Neuronal stem cell (in vitro differentiated cells): ENCODE results near the gene S1PR3.

Experiments used
- DNase-seq: peaks from one replicate; pipeline ENCODE4 v3.0.0-alpha.2; 2013; ENCODE audit warnings: low spot score
- H2AFZ ChIP-seq: one replicate; pipeline ENCODE4 v1.6.1; 2013; ENCODE audit warnings: mild to moderate bottlenecking, low read length, inconsistent platforms
- H2AK5ac ChIP-seq: 2 replicates; pipeline ENCODE4 v1.6.1; 2013; ENCODE audit warnings: low read depth, mild to moderate bottlenecking, inconsistent platforms, low read length, moderate library complexity, mixed read lengths
- H2BK120ac ChIP-seq: 2 replicates; pipeline ENCODE4 v1.6.1; 2013; ENCODE audit warnings: low read depth, mild to moderate bottlenecking, inconsistent platforms, low read length, moderate library complexity, mixed read lengths
- H2BK12ac ChIP-seq: one replicate; pipeline ENCODE4 v1.6.1; 2013; ENCODE audit warnings: low read length, inconsistent platforms
- H2BK15ac ChIP-seq: 2 replicates; pipeline ENCODE4 v1.6.1; 2013; ENCODE audit warnings: mild to moderate bottlenecking, low read length, inconsistent platforms, mixed read lengths
- H2BK5ac ChIP-seq: one replicate; pipeline ENCODE4 v1.6.1; 2013; ENCODE audit warnings: inconsistent platforms, mild to moderate bottlenecking, low read length, moderate library complexity
- H3K14ac ChIP-seq: one replicate; pipeline ENCODE4 v1.6.1; 2013; ENCODE audit warnings: low read length, inconsistent platforms
- H3K18ac ChIP-seq: 2 replicates; pipeline ENCODE4 v1.6.1; 2013; ENCODE audit warnings: low read length, inconsistent platforms
- H3K23ac ChIP-seq: 2 replicates; pipeline ENCODE4 v1.6.1; 2013; ENCODE audit warnings: low read depth, mild to moderate bottlenecking, mixed read lengths, low read length, inconsistent platforms; ENCODE audit not compliant: poor library complexity
- H3K27ac ChIP-seq: replicated peaks from 3 replicates; pipeline ENCODE4 v1.5.1; 2013; ENCODE audit warnings: low read length, inconsistent platforms
- H3K27me3 ChIP-seq, 3 experiments: 2 replicates each; pipeline ENCODE4 v1.6.1; 2013; ENCODE audit warnings: low read length in 3 of 3, mild to moderate bottlenecking in 2 of 3, inconsistent platforms in 1 of 3, low read depth in 1 of 3, mixed read lengths in 1 of 3, moderate library complexity in 1 of 3; ENCODE audit not compliant: control insufficient read depth in 3 of 3, insufficient read depth in 3 of 3
- H3K36me3 ChIP-seq, 2 donors: replicated peaks in 1 of 2; 2 replicates each; pipeline ENCODE4 v1.6.1; 2013; ENCODE audit warnings: low read length in 2 of 2; ENCODE audit not compliant: control insufficient read depth in 2 of 2, insufficient read depth in 2 of 2
- H3K4ac ChIP-seq: 2 replicates; pipeline ENCODE4 v1.6.1; 2013; ENCODE audit warnings: inconsistent platforms, mild to moderate bottlenecking, low read length, moderate library complexity
- H3K4me1 ChIP-seq, 2 donors: 1 replicate in 1 of 2; 2 replicates in 1 of 2; pipeline ENCODE4 v1.6.1; 2013; ENCODE audit warnings: low read length in 2 of 2, low read depth in 1 of 2; ENCODE audit not compliant: control insufficient read depth in 2 of 2, insufficient read depth in 1 of 2
- H3K4me2 ChIP-seq: one replicate; pipeline ENCODE4 v1.6.1; 2013; ENCODE audit warnings: mild to moderate bottlenecking, low read length, inconsistent platforms; ENCODE audit not compliant: insufficient read depth, poor library complexity, severe bottlenecking
- H3K4me3 ChIP-seq, 2 donors: 2 replicates each; pipeline ENCODE4 v1.5.1; 2013; ENCODE audit warnings: low read length in 2 of 2, mild to moderate bottlenecking in 2 of 2, inconsistent platforms in 1 of 2, moderate library complexity in 1 of 2
- H3K79me1 ChIP-seq: one replicate; pipeline ENCODE4 v1.6.1; 2013; ENCODE audit warnings: low read depth, mild to moderate bottlenecking, inconsistent platforms, low read length, moderate library complexity
- H3K9ac ChIP-seq: one replicate; pipeline ENCODE4 v1.6.1; 2013; ENCODE audit warnings: mild to moderate bottlenecking, low read depth, low read length, inconsistent platforms; ENCODE audit not compliant: poor library complexity
- H3K9me3 ChIP-seq, 2 donors: replicated peaks in 1 of 2; 2 replicates each; pipeline versions ENCODE3 to v1.6.1; 2013; ENCODE audit warnings: low read length in 2 of 2, mild to moderate bottlenecking in 2 of 2, inconsistent platforms in 1 of 2, low read depth in 1 of 2, mixed read lengths in 1 of 2, moderate library complexity in 1 of 2; ENCODE audit not compliant: control insufficient read depth in 2 of 2, insufficient read depth in 1 of 2
- H4K8ac ChIP-seq: one replicate; pipeline ENCODE4 v1.6.1; 2013; ENCODE audit warnings: low read depth, mild to moderate bottlenecking, inconsistent platforms, low read length, moderate library complexity
- H4K91ac ChIP-seq: one replicate; pipeline ENCODE4 v1.6.1; 2013; ENCODE audit warnings: low read length, low read depth, mild to moderate bottlenecking, inconsistent platforms; ENCODE audit not compliant: poor library complexity
- WGBS, 2 donors: extraction: QIAGEN DNeasy Blood & Tissue Kit; methylation state at CpG; one replicate each; pipeline ENCODE4 v1.1.7; 2013; ENCODE audit warnings: missing lambda C conversion rate in 2 of 2, mixed read lengths in 1 of 2; ENCODE audit not compliant: insufficient read length in 2 of 2, insufficient replicate concordance in 1 of 2; ENCODE audit errors: extremely low coverage in 2 of 2; 5-methylcytosine and 5-hydroxymethylcytosine counted together

Gene S1PR3

GRCh38 chr9:88973281-88974045 lies 17.8 kb upstream of the S1PR3 start:
- H2AFZ ChIP-seq = no peak overlapping the region
- no peak overlapping the region for H2BK120ac ChIP-seq
- no peak overlapping the region for H3K4ac ChIP-seq
- H2BK12ac ChIP-seq = no peak overlapping the region
- no CpG with 5 or more reads among the region's 12 CpGs for WGBS, 2 donors
- peak overlapping the region; percentile 8 for H2AK5ac ChIP-seq
- no peak overlapping the region for H3K4me2 ChIP-seq
- no peak overlapping the region for H3K9ac ChIP-seq
- H3K23ac ChIP-seq = no peak overlapping the region
- H4K8ac ChIP-seq = no peak overlapping the region
- H3K4me3 ChIP-seq = peak overlapping the region in 1 of 2 donors; percentile 72
- H3K9me3 ChIP-seq = peaks cover 0 to 19% of the 10 kb centered on the region in 2 donors
- H3K79me1 ChIP-seq = peaks cover 2% of the 10 kb centered on the region
- H2BK15ac ChIP-seq = no peak overlapping the region
- H3K18ac ChIP-seq = no peak overlapping the region
- peak overlapping the region; percentile 75 for H3K14ac ChIP-seq
- H3K27ac ChIP-seq = no peak overlapping the region
- peaks cover 8 to 18% of the 10 kb centered on the region in 2 donors for H3K4me1 ChIP-seq
- no peak for DNase-seq
- H3K36me3 ChIP-seq = peaks cover 0 to 3% of the 10 kb centered on the region in 2 donors
- H2BK5ac ChIP-seq = no peak overlapping the region
- peaks cover 0 to 8% (median 8%) of the 10 kb centered on the region in 3 experiments for H3K27me3 ChIP-seq
- no peak overlapping the region for H4K91ac ChIP-seq

- no peak overlapping the region for H3K4ac ChIP-seq
- peak overlapping the region; percentile 38 for H3K23ac ChIP-seq
- no peak overlapping the region for H3K14ac ChIP-seq
- no peak overlapping the region for H2BK5ac ChIP-seq
- no peak overlapping the region for H4K91ac ChIP-seq
- no peak overlapping the region for H3K9ac ChIP-seq
- no peak overlapping the region for H2BK12ac ChIP-seq
- H3K4me1 ChIP-seq = peaks cover 8 to 11% of the 10 kb centered on the region in 2 donors
- peak overlapping the region in 1 of 2 donors; percentile 72 for H3K4me3 ChIP-seq
- DNase-seq = no peak
- no peak overlapping the region for H3K4me2 ChIP-seq
- no peak overlapping the region for H2AK5ac ChIP-seq
- H3K27me3 ChIP-seq = peaks cover 0 to 6% (median 4%) of the 10 kb centered on the region in 3 experiments
- no peak overlapping the region for H3K27ac ChIP-seq
- peaks cover 2% of the 10 kb centered on the region for H3K79me1 ChIP-seq
- no peak overlapping the region for H4K8ac ChIP-seq
- no peak overlapping the region for H2BK15ac ChIP-seq
- peaks cover 5 to 25% of the 10 kb centered on the region in 2 donors for H3K9me3 ChIP-seq
- H2BK120ac ChIP-seq = no peak overlapping the region
- peaks cover 0 to 3% of the 10 kb centered on the region in 2 donors for H3K36me3 ChIP-seq
- WGBS, 2 donors = no CpG with 5 or more reads among the region's 7 CpGs
- H2AFZ ChIP-seq = no peak overlapping the region
- H3K18ac ChIP-seq = no peak overlapping the region
These were observed 16.6 kb upstream of the S1PR3 start for GRCh38 chr9:88974641-88975040.

- Histone ChIP-seq H4K91ac (no peak overlapping the region), H2AK5ac (no peak overlapping the region)
These were observed 15.0 kb upstream of the S1PR3 start for GRCh38 chr9:88975966-88976889.

GRCh38 chr9:88976890-88977257 lies 14.4 kb upstream of the S1PR3 start:
- no peak overlapping the region for H3K23ac ChIP-seq
- H2AK5ac ChIP-seq = no peak overlapping the region
- H3K18ac ChIP-seq = no peak overlapping the region
- H4K8ac ChIP-seq = no peak overlapping the region
- no peak overlapping the region for H3K14ac ChIP-seq
- no peak for DNase-seq
- no peak overlapping the region for H3K27ac ChIP-seq
- H2AFZ ChIP-seq = no peak overlapping the region
- H3K4me3 ChIP-seq = no peak overlapping the region
- no peak overlapping the region for H2BK15ac ChIP-seq
- peaks cover 2% of the 10 kb centered on the region for H3K79me1 ChIP-seq
- H2BK5ac ChIP-seq = no peak overlapping the region
- no peak overlapping the region for H3K9ac ChIP-seq
- no peak overlapping the region for H3K4me2 ChIP-seq
- H3K9me3 ChIP-seq = peaks cover 6 to 25% of the 10 kb centered on the region in 2 donors
- no peak overlapping the region for H2BK12ac ChIP-seq
- H3K36me3 ChIP-seq = peaks cover 0 to 3% of the 10 kb centered on the region in 2 donors
- no peak overlapping the region for H2BK120ac ChIP-seq
- H3K4ac ChIP-seq = no peak overlapping the region
- no peak overlapping the region for H4K91ac ChIP-seq
- WGBS, 2 donors = no CpG with 5 or more reads among the region's 5 CpGs
- peaks cover 0 to 2% of the 10 kb centered on the region in 2 donors for H3K4me1 ChIP-seq
- H3K27me3 ChIP-seq = peaks cover 0 to 6% (median 4%) of the 10 kb centered on the region in 3 experiments

More at GRCh38 chr9:88975966-88976889, 15.0 kb upstream of the S1PR3 start:
- no peak overlapping the region for H3K4me3 ChIP-seq
- peaks cover 0 to 6% (median 4%) of the 10 kb centered on the region in 3 experiments for H3K27me3 ChIP-seq
- H3K27ac ChIP-seq = no peak overlapping the region
- H2BK15ac ChIP-seq = no peak overlapping the region
- H2BK5ac ChIP-seq = no peak overlapping the region
- no peak overlapping the region for H2BK12ac ChIP-seq
- no peak overlapping the region for H3K23ac ChIP-seq
- no peak for DNase-seq
- H3K9ac ChIP-seq = no peak overlapping the region
- H3K9me3 ChIP-seq = peaks cover 6 to 28% of the 10 kb centered on the region in 2 donors
- H3K79me1 ChIP-seq = peaks cover 2% of the 10 kb centered on the region
- no CpG with 5 or more reads among the region's 8 CpGs for WGBS, 2 donors
- no peak overlapping the region for H2AFZ ChIP-seq
- H4K8ac ChIP-seq = no peak overlapping the region
- H3K4me2 ChIP-seq = no peak overlapping the region
- peaks cover 0 to 3% of the 10 kb centered on the region in 2 donors for H3K36me3 ChIP-seq
- H3K4me1 ChIP-seq = peaks cover 4 to 5% of the 10 kb centered on the region in 2 donors
- H3K4ac ChIP-seq = no peak overlapping the region
- no peak overlapping the region for H3K14ac ChIP-seq
- no peak overlapping the region for H2BK120ac ChIP-seq
- peak overlapping the region; percentile 58 for H3K18ac ChIP-seq
